Left cardiac atrium (tissue), 4 donors: ENCODE data around the gene KIFAP3. TPM values are rescaled to one million over a fixed set of nuclear protein-coding genes. Genes with fewer than 3 reads are reported as not detected.
"Not testable (repeated sequence)": the region's sequence is repeated elsewhere in the genome, so short reads cannot be mapped to it uniquely, and the experiment has no call there.

Experiments used
- ATAC-seq, 2 donors: fragments of 200-7000 bp; cut with Tn5 transposase; one replicate each; pipeline ENCODE4 v1.9.1; 2020; ENCODE audit warnings: mild to moderate bottlenecking in 2 of 2, moderate library complexity in 2 of 2
- DNase-seq: peaks from one replicate; pipeline ENCODE4 v3.0.0-alpha.2; 2020
- intact Hi-C, 2 donors: fragments of 100-400 bp; cut with DNase I; formaldehyde crosslinking; loops; one replicate each; pipeline versions ENCODE4 v1.14.1 to v1.15.1; 2022 to 2023
- long read RNA-seq: library from polyadenylated mRNA; unstranded; transcript quantifications from one replicate; pipeline ENCODE4 v2.0.0, GENCODE V29; 2021
- total RNA-seq, 2 donors: library from RNA; stranded (reverse); fragmentation: NEBNext Ultra II Directional; extraction: Animal tissue kit (Norgen Biotek cat#: 25700); gene quantifications; one replicate each; pipeline ENCODE4 v1.2.1, GENCODE V29; 2021
- donor health status: DM: no; HTN: yes; CAD: no.
- donor health status: DM: no; HTN: yes; CAD: no; lungs with severe emphysema.
- donor health status: DM: yes; HTN: yes; CAD: no.
- donor health status: Dilated cardiomyopathy.

Gene KIFAP3
- 10 to 100 TPM; 41.4 to 58.6 TPM for total RNA-seq
- long read RNA-seq, transcript KIFAP3-201 (20 exons, 2,957 nt): major isoform, 52 of 93 reads
- long read RNA-seq, partial matches to known transcripts: 4 of 93 reads
- long read RNA-seq, other reads (novel, unspliced or antisense): 35 of 93 reads

GRCh38 chr1:170074250-170075157 lies at the start of gene KIFAP3:
TSS of gene KIFAP3 (minus strand) at chr1:170074695. CDS start at chr1:170074467, 228 bp downstream.
- intact Hi-C loops: loop anchor here in 1 of 2 donors (2.0 to 5.0 kb wide), 3 partner anchors 62 to 462 kb away; partner anchors contain the start of gene NTMT2
- peak; percentile 99 for DNase-seq
- peak; percentile 100 for ATAC-seq

GRCh38 chr1:170122366-170122765 lies 47.9 kb upstream of the KIFAP3 start:
- DNase-seq (no peak), ATAC-seq (no peak)
- intact Hi-C loops: no loop called here

DNA sequence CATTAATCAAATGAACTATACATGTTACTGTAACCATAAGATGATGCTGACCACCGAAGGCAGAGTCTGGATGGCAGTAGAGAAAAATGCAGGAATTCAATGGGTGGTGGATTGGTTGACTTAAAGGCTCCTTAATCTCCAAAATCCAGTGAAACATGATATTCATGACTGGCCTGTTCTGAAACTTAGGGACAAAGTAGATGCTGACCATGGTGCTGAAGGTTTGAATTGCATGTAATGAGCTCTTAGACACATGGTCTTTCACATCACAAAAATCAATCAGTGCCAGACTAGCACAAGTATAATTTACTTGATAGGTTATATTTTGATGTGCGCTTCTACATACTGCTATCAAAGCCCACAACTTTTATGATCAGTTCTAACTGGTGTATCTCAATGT lies 40.4 kb upstream of the KIFAP3 start:
- ATAC-seq (no peak), DNase-seq (no peak)
- intact Hi-C loops: no loop called here

DNA sequence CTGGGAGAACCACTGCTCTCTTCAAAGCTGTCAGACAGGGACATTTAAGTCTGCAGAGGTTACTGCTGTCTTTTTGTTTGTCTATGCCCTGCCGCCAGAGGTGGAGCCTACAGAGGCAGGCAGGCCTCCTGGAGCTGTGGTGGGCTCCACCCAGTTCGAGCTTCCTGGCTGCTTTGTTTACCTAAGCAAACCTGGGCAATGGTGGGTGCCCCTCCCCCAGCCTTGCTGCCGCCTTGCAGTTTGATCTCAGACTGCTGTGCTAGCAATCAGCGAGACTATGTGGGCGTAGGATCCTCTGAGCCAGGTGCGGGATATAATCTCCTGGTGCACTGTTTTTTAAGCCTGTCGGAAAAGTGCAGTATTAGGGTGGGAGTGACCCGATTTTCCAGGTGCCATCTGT lies 38.6 kb upstream of the KIFAP3 start:
- ATAC-seq, intact Hi-C loops, DNase-seq: not testable (repeated sequence)

DNA sequence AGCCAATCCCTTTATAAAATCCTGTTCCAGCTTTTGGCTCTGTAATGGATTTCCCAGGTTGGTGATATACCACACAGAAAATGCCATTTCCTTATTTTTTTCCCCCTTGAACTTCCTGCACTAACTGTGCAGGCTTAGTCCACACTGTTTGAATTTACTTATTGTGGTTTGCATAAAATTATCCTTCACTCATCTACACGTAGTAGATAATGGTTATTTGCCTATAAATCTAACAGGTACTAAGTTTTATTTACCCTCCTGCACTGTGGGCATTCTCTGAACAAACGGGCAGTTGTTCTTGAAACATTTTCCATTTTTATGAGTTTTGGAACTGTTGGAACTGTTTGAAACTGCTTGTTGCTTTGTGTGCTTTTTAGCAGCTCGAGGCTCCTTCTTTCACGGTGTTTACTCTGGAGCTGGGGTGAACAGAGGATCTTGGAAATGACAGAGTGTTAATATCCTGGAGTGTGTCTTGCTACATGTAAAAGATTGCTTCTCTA lies 23.0 kb upstream of the KIFAP3 start:
- ATAC-seq (no peak), DNase-seq (no peak)
- intact Hi-C loops: no loop called here

GRCh38 chr1:170096806-170097340 lies 22.4 kb upstream of the KIFAP3 start:
- DNase-seq (no peak), ATAC-seq (no peak)
- intact Hi-C loops: no loop called here

DNA sequence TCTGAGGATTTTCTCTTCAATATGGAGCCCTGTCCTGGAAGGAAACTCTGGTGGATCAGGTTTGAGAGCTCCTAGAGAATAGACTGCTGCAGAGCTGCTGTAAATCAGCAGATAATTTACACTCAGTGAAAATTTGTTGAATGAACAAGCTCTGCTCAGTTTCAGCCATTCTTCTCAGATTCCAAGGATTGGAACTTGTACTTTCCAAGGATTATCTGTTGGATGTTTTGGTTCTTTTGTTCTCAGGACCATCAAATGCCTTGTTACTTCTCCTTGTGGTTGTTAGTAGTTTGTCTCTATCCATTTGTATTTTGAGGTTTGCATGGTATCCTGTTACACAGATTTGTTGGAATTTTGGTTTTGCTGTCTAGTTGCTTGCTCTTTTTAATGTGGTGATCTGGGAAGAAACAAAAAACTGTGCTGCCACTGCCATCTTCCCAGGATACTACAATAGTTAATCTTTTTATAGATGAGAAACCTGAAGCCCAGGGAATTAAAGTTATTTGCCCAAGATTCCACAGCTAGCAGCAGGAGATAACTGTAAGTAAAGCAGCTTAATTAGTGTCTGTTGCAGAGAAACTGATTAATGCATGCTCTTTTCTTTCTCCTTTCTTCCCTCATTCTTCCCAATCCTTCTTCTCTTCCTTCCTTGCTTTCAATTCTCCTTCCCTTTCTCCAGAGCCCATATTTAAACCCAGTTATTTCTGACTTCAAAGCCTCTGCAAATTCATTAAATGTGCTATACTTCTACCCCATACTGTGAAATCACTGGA lies 21.7 kb upstream of the KIFAP3 start:
- intact Hi-C loops: no loop called here
- DNase-seq (no peak), ATAC-seq (no peak)

DNA sequence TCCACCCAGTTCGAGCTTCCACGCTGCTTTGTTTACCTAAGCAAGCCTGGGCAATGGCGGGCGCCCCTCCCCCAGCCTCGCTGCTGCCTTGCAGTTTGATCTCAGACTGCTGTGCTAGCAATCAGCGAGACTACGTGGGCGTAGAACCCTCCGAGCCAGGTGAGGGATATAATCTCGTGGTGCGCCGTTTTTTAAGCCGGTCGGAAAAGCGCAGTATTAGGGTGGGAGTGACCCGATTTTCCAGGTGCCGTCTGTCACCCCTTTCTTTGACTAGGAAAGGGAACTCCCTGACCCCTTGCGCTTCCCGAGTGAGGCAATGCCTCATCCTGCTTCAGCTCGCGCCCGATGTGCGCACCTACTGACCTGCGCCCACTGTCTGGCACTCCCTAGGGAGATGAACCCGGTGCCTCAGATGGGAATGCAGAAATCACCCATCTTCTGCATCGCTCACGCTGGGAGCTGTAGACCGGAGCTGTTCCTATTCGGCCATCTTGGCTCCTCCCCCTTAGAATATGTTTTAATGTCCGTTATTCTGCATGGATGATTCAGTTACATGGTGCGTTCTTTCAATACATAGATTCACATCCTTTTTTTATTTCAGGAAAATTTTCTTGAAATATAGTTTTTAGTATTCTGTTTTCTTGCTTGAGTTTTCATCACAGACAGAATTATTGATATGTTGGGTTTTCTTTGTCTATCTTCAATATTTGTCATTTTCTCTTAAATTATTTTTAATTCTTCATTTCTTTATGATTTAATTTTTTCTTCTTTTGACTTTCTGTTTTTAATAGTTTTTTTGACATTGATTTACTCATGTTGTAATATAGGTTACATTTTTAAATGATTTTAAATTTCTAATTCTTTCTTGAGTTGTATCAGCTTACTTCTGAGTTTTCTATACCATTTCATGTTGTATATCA lies 20.5 kb upstream of the KIFAP3 start:
- intact Hi-C loops, ATAC-seq: not testable (repeated sequence)

DNA sequence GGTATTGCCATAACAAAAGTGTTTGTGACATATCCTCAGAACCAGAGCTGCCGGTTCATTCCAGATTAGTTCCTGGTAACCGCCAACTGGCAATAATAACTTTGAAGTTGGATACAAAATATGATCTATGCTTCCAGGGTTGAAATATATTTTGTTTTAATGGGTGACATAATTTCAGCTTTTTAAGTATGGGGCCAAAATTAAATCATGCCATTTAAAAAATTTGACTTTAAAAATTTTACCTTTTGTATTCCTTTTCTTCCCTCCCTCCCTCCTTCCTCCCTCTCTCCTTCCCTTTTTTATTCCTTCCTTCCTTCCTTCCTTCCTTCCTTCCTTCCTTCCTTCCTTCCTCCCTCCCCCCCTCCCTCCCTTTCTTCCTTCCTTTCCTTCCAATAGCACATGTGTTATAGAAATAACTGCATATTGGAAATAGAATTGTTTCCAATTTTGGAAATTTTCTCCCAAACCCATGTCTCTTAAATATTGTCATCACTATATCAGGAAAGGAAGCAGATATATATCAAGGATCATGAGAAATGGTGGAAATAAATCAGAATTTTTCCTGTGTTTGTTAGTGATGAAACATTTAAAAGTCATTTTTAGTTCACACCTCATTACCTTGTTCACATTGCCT lies 12.0 kb upstream of the KIFAP3 start:
- ATAC-seq: no peak
- intact Hi-C loops: no loop called here
- no peak for DNase-seq

More for the DNA sequence above, 20.5 kb upstream of the KIFAP3 start:
- DNase-seq: not testable (repeated sequence)

GRCh38 chr1:170085091-170085490 lies 10.6 kb upstream of the KIFAP3 start:
- ATAC-seq: no peak
- intact Hi-C loops: no loop called here
- DNase-seq: no peak

DNA sequence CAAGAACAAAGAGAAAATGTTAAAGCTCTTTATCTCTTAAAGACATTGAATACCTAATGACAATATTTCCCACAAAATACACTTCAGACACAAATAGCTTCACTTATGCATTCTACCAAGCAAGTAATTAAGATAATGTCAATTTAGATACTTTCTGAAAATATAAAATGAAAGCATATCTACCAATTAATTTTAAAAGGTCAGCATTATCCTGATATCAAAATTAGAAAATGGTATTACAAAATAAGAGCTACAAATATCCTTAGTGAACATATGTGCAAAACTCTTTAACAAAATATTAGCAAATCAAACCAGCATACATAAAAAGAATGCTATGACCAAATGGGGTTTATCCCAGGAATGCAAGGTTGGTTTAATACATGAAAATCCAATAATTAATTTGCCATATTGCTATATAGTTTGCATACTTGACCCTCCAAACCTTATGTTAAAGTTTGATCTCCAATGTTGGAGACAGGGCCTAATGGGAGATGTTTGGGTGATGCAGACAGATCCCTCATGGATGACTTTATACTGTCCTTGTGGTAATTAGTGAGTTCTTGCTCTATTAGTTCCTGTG lies 4.2 kb upstream of the KIFAP3 start:
- intact Hi-C loops: loop anchor here in 1 of 2 donors (5.0 kb wide), 2 partner anchors 66 to 69 kb away; partner anchors contain the start of gene NTMT2
- ATAC-seq: no peak
- no peak for DNase-seq

- intact Hi-C loops: loop anchor here in 1 of 2 donors (5.0 kb wide), 2 partner anchors 66 to 69 kb away; partner anchors contain the start of gene NTMT2
- ATAC-seq: no peak
These were observed 3.4 kb upstream of the KIFAP3 start for GRCh38 chr1:170077926-170078325.

DNA sequence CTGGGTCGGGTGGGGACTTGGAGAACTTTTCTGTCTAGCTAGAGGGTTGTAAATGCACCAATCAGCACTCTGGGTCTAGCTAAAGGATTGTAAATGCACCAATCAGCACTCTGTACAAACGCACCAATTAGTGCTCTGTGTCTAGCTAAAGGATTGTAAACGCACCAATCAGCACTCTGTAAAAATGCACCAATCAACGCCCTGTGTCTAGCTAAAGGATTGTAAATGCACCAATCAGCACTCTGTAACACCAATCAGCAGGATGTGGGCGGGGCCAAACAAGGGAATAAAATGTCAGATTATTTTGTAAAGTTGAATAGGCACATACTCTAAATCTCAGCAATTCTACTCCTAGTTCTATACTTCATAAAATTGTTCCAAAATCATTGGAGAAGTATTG lies 2.5 kb upstream of the KIFAP3 start:
- not testable (repeated sequence) for ATAC-seq, DNase-seq
- intact Hi-C loops: loop anchor here in 1 of 2 donors (5.0 kb wide), 2 partner anchors 65 to 70 kb away; partner anchors contain the start of gene NTMT2

More at GRCh38 chr1:170077926-170078325, 3.4 kb upstream of the KIFAP3 start:
- DNase-seq: no peak

GRCh38 chr1:170076199-170076598 lies 1.7 kb upstream of the KIFAP3 start:
- intact Hi-C loops: loop anchor here in 1 of 2 donors (5.0 kb wide), 2 partner anchors 64 to 71 kb away; partner anchors contain the start of gene NTMT2
- no peak for ATAC-seq
- no peak for DNase-seq

GRCh38 chr1:170075186-170075585 lies 691 bp upstream of the KIFAP3 start:
- ATAC-seq: no peak
- DNase-seq: peak; percentile 18
- intact Hi-C loops: loop anchor here in 1 of 2 donors (2.0 to 5.0 kb wide), 3 partner anchors 63 to 462 kb away; partner anchors contain the start of gene NTMT2

- ATAC-seq: peak in 1 of 2 donors; percentile 3
- DNase-seq: no peak
- intact Hi-C loops: loop anchor here in 1 of 2 donors (2.0 kb wide), 1 partner anchor 463 kb away; no protein-coding TSS in a partner anchor
These were observed 624 bp downstream of the KIFAP3 start for GRCh38 chr1:170073893-170074249.

- no peak for ATAC-seq
- intact Hi-C loops: no loop called here
These were observed 3.1 kb downstream of the KIFAP3 start for GRCh38 chr1:170071378-170071777.

More at GRCh38 chr1:170071378-170071777, 3.1 kb downstream of the KIFAP3 start:
- no peak for DNase-seq
